Uterine smooth muscle cell (primary cell): ENCODE results near the gene DCTD. TPM values are rescaled to one million over a fixed set of nuclear protein-coding genes. Genes with fewer than 3 reads are reported as not detected.

Experiments used
- total RNA-seq: library from RNA; depleted of rRNA; stranded (reverse); fragments of >200 nt; gene quantifications from 2 replicates; pipeline ENCODE4 v1.2.3, GENCODE V29; 2014

Gene DCTD
- 110 and 116 TPM in 2 replicates for total RNA-seq

DNA sequence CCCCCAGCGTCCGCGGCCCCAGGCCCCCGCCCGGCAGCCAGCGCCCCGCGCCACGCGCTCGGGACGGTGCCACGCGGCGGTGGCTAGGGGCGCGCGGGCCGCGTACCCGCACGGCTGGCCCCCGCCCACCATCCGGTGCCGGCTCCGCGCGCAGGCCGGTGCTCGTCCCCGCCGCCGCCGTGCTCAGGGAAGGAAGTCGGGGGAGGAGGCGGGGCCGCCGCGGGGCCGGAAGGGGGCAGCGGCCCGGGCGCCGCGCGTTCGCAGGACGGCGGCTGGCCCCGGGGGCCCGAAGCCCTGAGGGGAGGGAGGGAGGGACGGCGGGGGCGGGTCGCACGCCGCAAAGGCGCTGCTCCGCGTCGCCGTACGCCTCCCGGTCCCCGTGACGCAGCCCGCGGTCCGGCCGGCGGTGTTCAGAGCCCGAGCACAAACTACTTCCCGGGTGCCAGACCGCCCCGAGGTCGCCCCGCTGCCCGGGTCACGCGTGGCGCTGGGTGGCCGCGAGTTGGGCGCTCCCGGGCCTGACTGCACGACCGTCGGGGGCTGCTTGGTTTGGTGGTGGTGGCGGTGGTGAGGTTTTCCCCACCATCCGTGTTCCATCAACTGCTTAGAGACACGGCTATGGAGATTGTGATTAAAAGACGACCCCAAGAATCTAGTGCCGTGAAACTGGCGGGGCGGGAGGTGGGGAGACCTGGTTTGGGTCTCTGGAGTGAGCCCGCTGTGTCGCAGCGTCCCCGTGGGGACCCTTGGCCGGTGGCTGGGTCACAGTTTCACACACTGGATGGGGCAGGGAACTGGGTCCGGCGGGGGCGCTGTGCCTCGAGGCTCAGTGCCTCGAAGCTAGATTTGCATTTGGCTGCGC, at the start of gene DCTD:
DCTD (minus strand) TSS at position 205 of the 862 bp plus-strand sequence. CDS start 1,818 bp downstream, outside the sequence.

Other genes with a start within 250 kb of the DCTD start
- 26.8 and 37.9 TPM in 2 replicates for gene WWC2, start 181.9 kb upstream of the DCTD start, total RNA-seq